ENCODE data around the gene GALNT12.

DNA sequence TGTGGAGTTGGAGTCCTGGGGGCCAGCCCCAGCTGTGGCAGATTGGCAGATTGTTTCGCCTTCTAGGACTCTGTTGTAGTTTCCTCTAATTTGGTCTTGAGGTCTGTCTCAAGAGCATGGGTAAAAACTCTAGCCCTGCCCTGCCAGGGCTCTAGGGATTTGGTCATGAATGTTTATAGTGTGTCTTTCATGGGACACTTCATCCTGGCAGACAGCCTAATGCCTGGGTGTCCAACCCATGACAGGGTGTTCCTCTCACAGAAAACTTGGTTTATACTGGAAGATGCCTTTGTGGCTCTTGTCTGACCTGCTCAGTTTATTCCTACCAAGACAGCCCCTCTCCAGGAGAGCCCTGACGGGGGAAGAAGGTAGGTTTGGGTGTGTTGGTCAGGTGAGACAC is 45.5 kb downstream of the GALNT12 start:
- TF ChIP-seq POLR2AphosphoS5 (IDR thresholded peaks at IDR 0.05) (no peak), POLR2A (IDR thresholded peaks at IDR 0.05) (no peak)
- TF ChIP-seq, protein P1, sequence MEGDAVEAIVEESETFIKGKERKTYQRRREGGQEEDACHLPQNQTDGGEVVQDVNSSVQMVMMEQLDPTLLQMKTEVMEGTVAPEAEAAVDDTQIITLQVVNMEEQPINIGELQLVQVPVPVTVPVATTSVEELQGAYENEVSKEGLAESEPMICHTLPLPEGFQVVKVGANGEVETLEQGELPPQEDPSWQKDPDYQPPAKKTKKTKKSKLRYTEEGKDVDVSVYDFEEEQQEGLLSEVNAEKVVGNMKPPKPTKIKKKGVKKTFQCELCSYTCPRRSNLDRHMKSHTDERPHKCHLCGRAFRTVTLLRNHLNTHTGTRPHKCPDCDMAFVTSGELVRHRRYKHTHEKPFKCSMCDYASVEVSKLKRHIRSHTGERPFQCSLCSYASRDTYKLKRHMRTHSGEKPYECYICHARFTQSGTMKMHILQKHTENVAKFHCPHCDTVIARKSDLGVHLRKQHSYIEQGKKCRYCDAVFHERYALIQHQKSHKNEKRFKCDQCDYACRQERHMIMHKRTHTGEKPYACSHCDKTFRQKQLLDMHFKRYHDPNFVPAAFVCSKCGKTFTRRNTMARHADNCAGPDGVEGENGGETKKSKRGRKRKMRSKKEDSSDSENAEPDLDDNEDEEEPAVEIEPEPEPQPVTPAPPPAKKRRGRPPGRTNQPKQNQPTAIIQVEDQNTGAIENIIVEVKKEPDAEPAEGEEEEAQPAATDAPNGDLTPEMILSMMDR (IDR thresholded peaks at IDR 0.05) = no peak

Data from prostate gland (tissue), 2 donors.